Measurements from ENCODE around the gene PPP1R7. TPM values are rescaled to one million over a fixed set of nuclear protein-coding genes. Genes with fewer than 3 reads are reported as not detected.

The PPP1R7 gene
- total RNA-seq, 2 donors from 2014 or later: 54.8 to 109 TPM

GRCh38 chr2:241139531-241140444, 10.5 kb upstream of the PPP1R7 start:
- ATAC-seq: no peak
- no peak overlapping the region for H3K4me3 Mint-ChIP-seq
- H3K27me3 Mint-ChIP-seq: no peaks in the 10 kb centered on the region
- H3K9me3 Mint-ChIP-seq: no peaks in the 10 kb centered on the region
- no peak for DNase-seq (ENCODE audit: low spot score)
- H3K4me1 Mint-ChIP-seq (ENCODE audit: low read depth in 2 of 2): peaks cover 0 to 3% of the 10 kb centered on the region in 2 donors
- no peaks in the 10 kb centered on the region for H3K36me3 Mint-ChIP-seq
- H3K27ac Mint-ChIP-seq: no peak overlapping the region

GRCh38 chr2:241140445-241140840, 9.8 kb upstream of the PPP1R7 start:
- Mint-ChIP-seq H3K4me3 (no peak overlapping the region), H3K4me1 (ENCODE audit: low read depth in 2 of 2) (peaks cover 0 to 3% of the 10 kb centered on the region in 2 donors), H3K36me3 (no peaks in the 10 kb centered on the region), H3K27me3 (no peaks in the 10 kb centered on the region), H3K9me3 (no peaks in the 10 kb centered on the region), H3K27ac (no peak overlapping the region)
- DNase-seq (ENCODE audit: low spot score) (no peak), ATAC-seq (no peak)

GRCh38 chr2:241141214-241141770, 9.0 kb upstream of the PPP1R7 start:
- no peak overlapping the region for H3K27ac Mint-ChIP-seq
- no peak overlapping the region for H3K4me3 Mint-ChIP-seq
- no peaks in the 10 kb centered on the region for H3K36me3 Mint-ChIP-seq
- DNase-seq (ENCODE audit: low spot score) (no peak), ATAC-seq (no peak)
- H3K27me3 Mint-ChIP-seq: no peaks in the 10 kb centered on the region
- H3K4me1 Mint-ChIP-seq (ENCODE audit: low read depth in 2 of 2): peaks cover 0 to 3% of the 10 kb centered on the region in 2 donors
- H3K9me3 Mint-ChIP-seq: no peaks in the 10 kb centered on the region

GRCh38 chr2:241142063-241142462, 8.2 kb upstream of the PPP1R7 start:
- H3K4me3 Mint-ChIP-seq: no peak overlapping the region
- H3K36me3 Mint-ChIP-seq: no peaks in the 10 kb centered on the region
- peaks cover 0 to 3% of the 10 kb centered on the region in 2 donors for H3K4me1 Mint-ChIP-seq (ENCODE audit: low read depth in 2 of 2)
- no peak for ATAC-seq
- no peaks in the 10 kb centered on the region for H3K9me3 Mint-ChIP-seq
- H3K27ac Mint-ChIP-seq: no peak overlapping the region
- H3K27me3 Mint-ChIP-seq: no peaks in the 10 kb centered on the region
- no peak for DNase-seq (ENCODE audit: low spot score)

DNA sequence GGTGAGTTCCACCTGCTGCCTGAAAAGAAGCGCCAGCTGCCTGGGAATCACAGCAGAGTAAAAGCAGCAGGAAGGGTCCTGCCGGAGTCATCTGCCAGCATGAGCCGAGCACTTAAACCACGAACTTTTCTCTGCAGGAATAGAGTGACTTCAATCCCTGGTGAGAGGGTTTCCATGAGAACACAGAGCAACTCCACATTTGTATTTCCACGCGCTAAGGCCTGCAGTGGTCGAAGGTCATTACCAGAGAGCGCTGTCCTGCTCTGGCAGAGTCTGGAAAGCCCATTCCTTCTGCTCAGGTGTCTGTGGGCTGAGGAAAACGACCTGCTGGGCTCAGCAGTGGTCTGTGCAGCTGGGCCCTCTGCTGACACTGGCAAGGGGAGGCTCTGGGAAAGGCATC, 7.7 kb upstream of the PPP1R7 start:
- no peaks in the 10 kb centered on the region for H3K36me3 Mint-ChIP-seq
- no peaks in the 10 kb centered on the region for H3K9me3 Mint-ChIP-seq
- H3K27me3 Mint-ChIP-seq: no peaks in the 10 kb centered on the region
- H3K4me1 Mint-ChIP-seq (ENCODE audit: low read depth in 2 of 2): peaks cover 0 to 3% of the 10 kb centered on the region in 2 donors
- H3K27ac Mint-ChIP-seq: no peak overlapping the region
- no peak for DNase-seq (ENCODE audit: low spot score)
- ATAC-seq: no peak
- H3K4me3 Mint-ChIP-seq: no peak overlapping the region

GRCh38 chr2:241146286-241146685, 4.0 kb upstream of the PPP1R7 start:
- ATAC-seq (no peak), DNase-seq (ENCODE audit: low spot score) (no peak)
- no peaks in the 10 kb centered on the region for H3K9me3 Mint-ChIP-seq
- H3K36me3 Mint-ChIP-seq: peaks cover 4% of the 10 kb centered on the region
- H3K27ac Mint-ChIP-seq: no peak overlapping the region
- H3K4me3 Mint-ChIP-seq: no peak overlapping the region
- H3K27me3 Mint-ChIP-seq: no peaks in the 10 kb centered on the region
- H3K4me1 Mint-ChIP-seq (ENCODE audit: low read depth in 2 of 2): peaks cover 20 to 21% of the 10 kb centered on the region in 2 donors

- Mint-ChIP-seq H3K4me3 (peak overlapping the region; percentile 92), H3K4me1 (ENCODE audit: low read depth in 2 of 2) (peaks cover 31 to 32% of the 10 kb centered on the region in 2 donors)
- no peak for DNase-seq (ENCODE audit: low spot score)
Measured at GRCh38 chr2:241147336-241147735, 2.9 kb upstream of the PPP1R7 start.

GRCh38 chr2:241148239-241148638, 2.0 kb upstream of the PPP1R7 start:
- no peaks in the 10 kb centered on the region for H3K9me3 Mint-ChIP-seq
- peak overlapping the region; percentile 42 to 57 for H3K27ac Mint-ChIP-seq
- DNase-seq (ENCODE audit: low spot score) (no peak), ATAC-seq (no peak)
- H3K4me1 Mint-ChIP-seq (ENCODE audit: low read depth in 2 of 2): peaks cover 33 to 34% of the 10 kb centered on the region in 2 donors
- peak overlapping the region; percentile 92 for H3K4me3 Mint-ChIP-seq
- no peaks in the 10 kb centered on the region for H3K27me3 Mint-ChIP-seq
- H3K36me3 Mint-ChIP-seq: peaks cover 4% of the 10 kb centered on the region

More at GRCh38 chr2:241147336-241147735, 2.9 kb upstream of the PPP1R7 start:
- ATAC-seq: no peak
- Mint-ChIP-seq H3K9me3 (no peaks in the 10 kb centered on the region), H3K27me3 (no peaks in the 10 kb centered on the region), H3K36me3 (peaks cover 4% of the 10 kb centered on the region), H3K27ac (no peak overlapping the region)

GRCh38 chr2:241148891-241149674, 1.2 kb upstream of the PPP1R7 start, which contains the start of gene PASK:
Gene PASK, minus strand, starts transcription at chr2:241149472. Its CDS starts 6,440 bp downstream, at chr2:241143032.
- Mint-ChIP-seq H3K27me3 (no peaks in the 10 kb centered on the region), H3K4me3 (peak within 1 kb of the TSS; percentile 92), H3K9me3 (no peaks in the 10 kb centered on the region), H3K4me1 (ENCODE audit: low read depth in 2 of 2) (peaks cover 35 to 37% of the 10 kb centered on the region in 2 donors), H3K27ac (peak within 1 kb of the TSS; percentile 68 to 84), H3K36me3 (peaks cover 4% of the 10 kb centered on the region)
- ATAC-seq (peak; percentile 90 to 93), DNase-seq (ENCODE audit: low spot score) (peak; percentile 95)

DNA sequence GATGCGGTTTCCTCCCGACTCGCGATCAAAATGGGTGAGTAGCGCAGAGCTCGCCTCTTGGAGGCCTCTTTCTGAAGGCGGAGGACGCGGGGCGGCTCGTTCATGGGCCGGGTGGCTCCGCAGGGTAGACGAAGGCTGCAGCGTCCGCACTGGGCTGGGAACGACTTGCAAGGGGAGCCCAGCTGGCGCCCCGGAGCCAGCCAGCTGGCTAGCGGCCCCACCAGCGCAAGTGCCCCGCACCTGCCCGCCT, 667 bp upstream of the PPP1R7 start:
- DNase-seq (ENCODE audit: low spot score) (no peak), ATAC-seq (peak; percentile 8 to 22)
- no peaks in the 10 kb centered on the region for H3K9me3 Mint-ChIP-seq
- H3K4me1 Mint-ChIP-seq (ENCODE audit: low read depth in 2 of 2): peaks cover 35 to 37% of the 10 kb centered on the region in 2 donors
- no peaks in the 10 kb centered on the region for H3K27me3 Mint-ChIP-seq
- peaks cover 4% of the 10 kb centered on the region for H3K36me3 Mint-ChIP-seq
- H3K27ac Mint-ChIP-seq: peak overlapping the region; percentile 68 to 84
- peak overlapping the region; percentile 92 for H3K4me3 Mint-ChIP-seq

- DNase-seq (ENCODE audit: low spot score) (no peak), ATAC-seq (peak in 1 of 2 donors; percentile 21)
- no peaks in the 10 kb centered on the region for H3K9me3 Mint-ChIP-seq
- peaks cover 37 to 38% of the 10 kb centered on the region in 2 donors for H3K4me1 Mint-ChIP-seq (ENCODE audit: low read depth in 2 of 2)
- peak overlapping the region; percentile 92 for H3K4me3 Mint-ChIP-seq
- peaks cover 4% of the 10 kb centered on the region for H3K36me3 Mint-ChIP-seq
- H3K27me3 Mint-ChIP-seq: no peaks in the 10 kb centered on the region
- H3K27ac Mint-ChIP-seq: peak overlapping the region; percentile 68 to 84
Measured at GRCh38 chr2:241150660-241151530, 628 bp downstream of the PPP1R7 start.

DNA sequence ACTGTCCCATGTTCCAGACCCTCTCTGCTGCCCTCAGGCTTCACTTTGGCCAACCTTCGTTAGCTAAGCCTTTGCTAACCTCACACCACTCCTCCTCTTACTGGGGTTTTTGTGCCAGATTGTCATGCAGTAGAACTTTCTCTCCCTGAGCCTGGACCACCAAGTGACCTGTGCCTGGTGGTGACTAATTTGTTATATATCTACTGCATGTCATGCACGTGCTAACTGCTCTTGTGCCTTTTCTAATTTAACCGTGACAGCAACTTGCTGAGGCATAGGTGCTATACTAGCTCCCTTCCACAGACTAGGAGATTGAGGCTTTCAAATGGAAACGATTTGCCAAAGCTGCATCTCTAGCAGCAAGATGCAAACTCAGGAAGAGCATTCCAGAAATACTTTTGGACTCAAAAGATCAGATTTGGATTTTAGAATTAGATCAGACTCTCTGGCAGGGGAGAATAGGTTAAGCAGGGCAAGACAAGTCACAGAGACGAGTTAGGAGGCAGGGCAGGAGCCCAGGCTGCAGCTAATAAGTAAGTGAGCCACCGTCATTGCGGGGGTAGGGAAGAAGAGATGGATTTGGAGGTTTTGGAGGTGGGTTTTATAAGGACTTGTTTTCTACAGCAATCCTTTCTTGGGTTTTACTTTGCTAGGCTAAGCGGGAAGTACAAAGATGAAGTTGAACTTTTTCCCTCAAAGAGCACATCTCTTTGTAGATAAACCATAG, 1.8 kb downstream of the PPP1R7 start:
- Mint-ChIP-seq H3K27me3 (no peaks in the 10 kb centered on the region), H3K36me3 (peaks cover 4% of the 10 kb centered on the region), H3K9me3 (no peaks in the 10 kb centered on the region), H3K27ac (peak overlapping the region; percentile 68 to 84), H3K4me3 (peak overlapping the region; percentile 92), H3K4me1 (ENCODE audit: low read depth in 2 of 2) (peaks cover 37 to 42% of the 10 kb centered on the region in 2 donors)
- ATAC-seq (no peak), DNase-seq (ENCODE audit: low spot score) (no peak)

All from natural killer cell treated with Interleukin-12 subunit alpha and Interleukin-12 subunit beta and Interleukin-15 and Interleukin-18, amount 100 ng/mL, for 72 hours (primary cell).